GM10847 (cell line): ENCODE measurements around the gene CEP350.

ENCODE experiments used
- POLR2A ChIP-seq: IDR thresholded peaks from 2 replicates; pipeline ENCODE4 v1.6.1; 2011; ENCODE audit not compliant: insufficient read length; ENCODE audit errors: extremely low read depth

CEP350 gene

DNA sequence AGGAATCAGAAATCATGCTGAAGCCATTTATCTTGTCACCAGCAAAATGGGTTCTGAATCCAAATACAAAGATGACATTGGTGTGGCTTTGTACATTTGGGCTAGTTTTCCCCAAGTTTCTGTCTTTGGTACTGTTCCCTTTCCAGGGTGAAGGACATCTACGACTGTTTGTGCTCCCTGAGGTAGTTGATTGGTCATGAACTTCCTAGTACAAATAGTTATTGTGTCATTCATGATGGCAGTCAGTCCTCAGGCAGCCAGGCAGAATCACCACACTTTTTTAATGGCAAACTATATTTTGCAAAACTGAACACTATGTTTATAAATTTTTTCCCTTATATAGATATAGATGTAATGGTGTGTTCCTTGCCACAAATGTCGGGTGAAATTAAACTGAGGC, 46.0 kb downstream of the CEP350 start:
- no peak for TF ChIP-seq POLR2A

DNA sequence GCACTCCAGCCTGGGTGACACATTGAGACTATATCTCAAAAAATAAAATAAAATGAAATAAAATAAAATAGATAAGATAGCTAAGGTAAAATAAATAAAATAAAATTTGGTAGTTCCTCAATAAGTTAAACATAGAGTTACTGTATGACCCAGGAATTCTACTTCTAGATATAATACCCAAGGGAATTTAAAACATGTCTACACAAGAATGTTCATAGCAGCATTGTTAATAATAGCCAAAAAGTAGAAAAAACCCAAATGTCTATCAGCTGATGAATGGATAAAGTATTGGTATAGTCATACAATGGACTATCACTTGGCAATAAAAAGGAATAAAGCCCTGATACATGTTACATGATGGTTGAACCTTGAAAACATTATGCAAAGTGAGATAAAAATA, 47.8 kb downstream of the CEP350 start:
- TF ChIP-seq POLR2A, result no peak

DNA sequence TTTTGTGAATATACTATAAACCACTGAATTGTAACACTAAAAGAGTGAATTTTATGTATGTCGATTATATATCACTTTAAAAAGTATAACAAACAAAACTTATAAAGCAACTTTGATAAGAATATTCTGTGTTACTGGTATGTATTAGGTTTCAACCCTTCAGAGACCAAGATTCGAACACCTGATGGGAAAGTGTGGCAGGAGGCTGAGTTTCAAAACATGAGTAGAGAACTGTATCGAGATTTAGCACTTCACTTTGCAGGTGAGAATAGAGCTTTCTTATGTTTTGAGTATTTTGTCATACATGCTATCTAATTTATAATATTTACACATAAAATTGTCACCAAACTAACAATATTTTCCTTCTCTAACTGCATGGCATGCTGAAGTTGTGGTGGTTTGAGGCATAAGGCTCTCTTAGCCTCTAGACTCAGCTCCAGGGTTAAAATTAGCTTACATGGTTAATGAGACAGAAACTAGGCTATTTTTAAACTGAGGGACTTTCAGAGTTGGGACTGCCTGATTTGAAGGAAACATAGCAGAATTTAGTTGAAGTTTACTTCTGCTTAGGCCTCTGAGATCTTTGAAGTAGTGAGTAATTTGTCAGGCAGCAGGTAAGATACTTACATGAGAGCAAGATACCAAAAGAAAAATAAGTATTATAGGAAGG, 48.6 kb downstream of the CEP350 start:
- TF ChIP-seq POLR2A, result no peak

GRCh38 chr1:180020017-180020416, 65.4 kb downstream of the CEP350 start:
- TF ChIP-seq POLR2A, result no peak

- no peak for TF ChIP-seq POLR2A
These were observed 71.9 kb downstream of the CEP350 start for GRCh38 chr1:180026556-180026955.

GRCh38 chr1:180027949-180028445, 73.4 kb downstream of the CEP350 start:
- TF ChIP-seq POLR2A, result no peak

GRCh38 chr1:180028864-180029263, 74.3 kb downstream of the CEP350 start:
- no peak for TF ChIP-seq POLR2A

DNA sequence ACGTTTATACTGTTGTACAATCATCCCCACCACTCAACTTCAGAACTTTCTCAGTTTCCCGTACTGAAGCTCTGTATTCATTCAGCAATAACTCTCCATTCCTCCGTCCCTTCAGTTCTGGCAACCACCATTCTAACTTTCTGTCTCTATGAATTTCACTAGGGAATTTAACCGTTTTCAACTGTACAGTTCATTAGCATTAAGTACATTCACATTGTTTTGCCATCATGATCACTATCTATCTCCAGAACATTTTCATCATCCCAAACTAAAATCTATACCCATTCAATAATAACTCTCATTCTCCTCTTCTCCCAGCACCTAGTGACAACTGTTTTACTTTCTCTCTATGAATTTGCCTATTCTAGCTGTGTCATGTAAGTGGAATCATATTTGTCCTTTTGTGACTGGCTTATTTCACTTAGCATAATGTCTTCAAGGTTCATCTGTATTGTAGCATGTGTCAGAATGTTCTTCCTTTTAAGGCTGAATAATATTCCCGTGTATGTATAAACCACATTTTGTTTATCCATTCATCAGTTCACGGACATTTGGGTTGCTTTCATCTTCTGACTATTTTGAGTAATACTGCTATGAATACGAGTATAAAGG, 75.0 kb downstream of the CEP350 start:
- TF ChIP-seq POLR2A, result no peak

DNA sequence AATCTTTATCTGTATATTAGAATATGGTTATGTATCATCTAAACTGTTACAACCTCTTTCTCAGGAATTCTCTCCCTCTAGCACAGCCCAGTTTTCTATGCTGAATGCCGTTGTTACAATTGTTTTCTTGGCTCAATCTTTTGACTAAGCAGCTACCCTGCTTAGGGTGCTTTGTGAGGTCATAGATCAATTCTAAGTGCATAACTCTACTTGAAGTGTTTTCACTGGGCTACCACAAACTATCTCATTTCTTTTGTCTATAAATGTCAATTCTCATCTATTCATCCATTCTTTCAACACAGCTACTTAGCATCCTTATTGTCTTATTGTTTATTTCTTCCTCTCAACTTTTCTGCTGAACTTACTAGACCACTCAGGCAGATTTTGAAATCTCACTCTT, 77.1 kb downstream of the CEP350 start:
- no peak for TF ChIP-seq POLR2A

GRCh38 chr1:180033390-180033789, 78.8 kb downstream of the CEP350 start:
- no peak for TF ChIP-seq POLR2A

- no peak for TF ChIP-seq POLR2A
These were observed 85.4 kb downstream of the CEP350 start for GRCh38 chr1:180040034-180040433.

GRCh38 chr1:180041582-180041981, 87.0 kb downstream of the CEP350 start:
- TF ChIP-seq POLR2A, result no peak

DNA sequence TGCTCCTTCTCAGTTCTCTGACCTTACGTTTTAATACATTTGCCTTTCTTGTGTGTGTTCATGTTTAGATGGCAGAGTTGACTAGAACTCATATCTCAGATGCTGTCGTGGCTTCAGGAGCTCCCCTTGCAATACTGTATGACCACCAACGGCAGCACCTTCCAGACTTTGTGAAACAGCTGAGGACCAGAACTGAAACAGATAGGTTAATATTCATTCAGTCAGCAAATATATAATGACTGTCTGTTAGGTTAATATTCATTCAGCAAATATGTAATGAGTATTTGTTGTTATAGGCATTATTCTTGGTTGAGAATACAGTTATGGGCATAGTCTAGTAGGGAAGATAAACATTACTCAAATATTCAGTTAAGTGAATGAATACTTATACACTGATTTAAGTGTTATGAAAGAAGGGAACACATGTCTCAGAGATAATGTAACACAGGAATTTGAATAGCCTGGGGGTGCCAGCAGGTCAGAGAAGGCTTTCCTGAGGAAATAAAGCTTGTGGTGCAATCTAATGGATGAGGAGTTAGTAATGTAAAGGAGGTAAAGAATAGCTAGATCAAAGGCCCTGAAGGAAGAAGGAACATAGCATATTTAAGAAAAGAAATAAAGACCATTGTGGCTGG, 88.5 kb downstream of the CEP350 start:
- no peak for TF ChIP-seq POLR2A

- TF ChIP-seq POLR2A, result no peak
These were observed 89.2 kb downstream of the CEP350 start for GRCh38 chr1:180043785-180044184.

DNA sequence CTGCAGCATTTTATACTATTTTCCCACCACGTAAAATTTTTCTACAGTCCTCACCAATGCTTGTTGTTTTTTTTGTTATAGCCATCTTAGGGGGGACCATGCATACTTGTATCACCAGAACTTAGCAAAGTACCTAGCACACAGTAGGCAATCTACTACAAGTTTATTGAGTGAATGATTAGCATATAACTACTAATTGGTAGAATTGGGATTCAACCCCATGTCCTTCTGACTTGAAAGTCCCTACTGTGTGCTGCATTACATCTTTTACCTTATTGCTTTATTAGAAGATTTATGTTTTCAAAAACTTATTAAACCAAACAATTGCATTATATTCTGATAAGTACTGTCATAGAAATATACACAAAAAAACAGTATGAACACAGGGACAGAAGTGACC, 92.1 kb downstream of the CEP350 start:
- no peak for TF ChIP-seq POLR2A

DNA sequence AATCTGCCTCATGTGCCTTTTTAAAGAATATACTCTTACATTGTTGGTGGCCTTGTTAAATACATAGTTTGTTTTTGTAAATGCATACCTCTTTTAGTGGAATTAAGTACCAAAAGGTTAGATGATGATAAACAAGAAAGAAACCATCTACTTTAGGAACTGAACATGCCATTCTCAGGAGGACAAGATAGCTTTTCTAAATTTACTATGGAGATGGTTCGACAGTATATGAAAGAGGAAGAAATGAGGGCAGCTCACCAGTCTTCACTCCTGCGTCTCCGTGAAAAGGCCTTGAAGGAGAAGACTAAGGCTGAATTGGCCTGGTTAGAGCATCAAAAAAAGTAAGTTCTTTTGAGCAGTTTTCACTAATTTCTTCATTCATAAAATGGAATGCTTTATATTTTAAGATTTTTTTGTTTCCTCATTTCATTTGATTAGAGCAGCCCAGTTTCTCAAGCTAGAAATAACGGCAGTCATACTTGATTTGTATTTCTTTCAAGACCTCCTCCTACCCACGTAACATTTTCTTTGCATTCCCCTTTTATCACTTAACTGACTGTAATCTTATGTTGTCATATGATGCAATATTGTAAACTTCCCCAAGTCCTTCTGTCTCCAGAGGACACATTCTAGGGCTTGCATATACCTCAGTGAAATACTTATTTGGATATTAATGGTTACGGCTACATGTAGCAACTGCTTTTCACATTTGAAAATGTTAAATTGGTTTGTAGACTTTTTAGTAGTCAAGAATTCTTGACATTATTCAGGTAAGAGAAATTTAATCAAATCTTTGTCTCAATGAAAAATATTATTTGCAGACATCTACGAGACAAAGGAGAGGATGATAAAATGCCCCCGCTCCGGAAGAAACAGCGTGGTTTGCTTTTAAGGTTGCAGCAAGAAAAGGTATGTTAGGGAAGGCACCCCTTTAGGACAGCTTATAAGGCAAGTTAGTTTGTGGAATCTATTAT, 99.3 kb downstream of the CEP350 start:
- no peak for TF ChIP-seq POLR2A

DNA sequence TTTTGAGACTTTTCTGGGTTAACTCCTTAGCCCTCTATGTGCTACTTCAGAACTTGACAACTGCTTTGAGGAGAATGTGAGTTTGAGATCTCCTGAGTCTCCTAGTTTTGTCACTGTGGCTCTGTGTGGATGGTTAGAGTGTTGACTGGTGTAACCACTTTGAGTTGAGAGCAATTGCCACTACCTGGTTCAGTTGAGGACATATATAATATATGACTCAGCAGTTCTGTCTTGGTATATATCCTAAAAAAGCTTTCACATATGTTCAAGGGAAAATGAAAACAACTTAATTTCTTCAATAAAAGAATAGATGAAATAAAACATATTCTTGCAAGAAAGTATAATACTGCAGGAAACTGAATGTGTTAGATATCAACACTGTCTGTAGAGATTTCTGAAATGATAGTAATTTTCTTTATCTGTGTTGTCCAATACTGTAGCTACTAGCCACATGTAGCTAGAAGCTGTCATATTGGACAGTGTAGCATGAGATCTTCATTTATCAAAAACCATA, 103.3 kb downstream of the CEP350 start:
- no peak for TF ChIP-seq POLR2A
